Erythroblast (primary cell): ENCODE results near the gene SPATA12.

Experiments used
- GATA1 ChIP-seq: IDR thresholded peaks from 2 replicates; pipeline ENCODE4 v1.6.1; 2011; ENCODE audit warnings: low read depth, mild to moderate bottlenecking, control low read depth, low read length, moderate library complexity
- POLR2A ChIP-seq: IDR thresholded peaks from 2 replicates; pipeline ENCODE4 v1.6.1; 2011; ENCODE audit warnings: mild to moderate bottlenecking, low read length

GRCh38 chr3:57078635-57079473 lies 18.4 kb downstream of the SPATA12 start:
- TF ChIP-seq POLR2A: no peak
- TF ChIP-seq GATA1: no peak
